NCI-H526 (cell line): ENCODE measurements around the gene SUGP1.
"Not testable (repeated sequence)": the region's sequence is repeated elsewhere in the genome, so short reads cannot be mapped to it uniquely, and the experiment has no call there.

ENCODE experiments used
- DNase-seq, 2 experiments: peaks; one replicate each; lab custom pipeline; 2025; lab: John Stamatoyannopoulos, UW

The SUGP1 gene

GRCh38 chr19:19262190-19263057, 57.9 kb downstream of the SUGP1 start:
- DNase-seq = no peak

GRCh38 chr19:19261350-19262189, 58.7 kb downstream of the SUGP1 start:
- DNase-seq = no peak

- no peak for DNase-seq
Observed at GRCh38 chr19:19260417-19261214, 59.7 kb downstream of the SUGP1 start.

- DNase-seq = peak; percentile 35 to 44
Observed at GRCh38 chr19:19259741-19260140, 60.6 kb downstream of the SUGP1 start.

GRCh38 chr19:19258589-19259338, 61.5 kb downstream of the SUGP1 start:
- no peak for DNase-seq

- no peak for DNase-seq
Observed at GRCh38 chr19:19257836-19258588, 62.3 kb downstream of the SUGP1 start.

- peak in 1 of 2 experiments; percentile 21 for DNase-seq
Observed at GRCh38 chr19:19257137-19257536, 63.2 kb downstream of the SUGP1 start.

GRCh38 chr19:19256072-19256969, 64.0 kb downstream of the SUGP1 start:
- DNase-seq = peak in 1 of 2 experiments; percentile 18

GRCh38 chr19:19253409-19253808, 66.9 kb downstream of the SUGP1 start:
- DNase-seq = not testable (repeated sequence)

GRCh38 chr19:19250196-19250801, 70.0 kb downstream of the SUGP1 start:
- DNase-seq = no peak

- DNase-seq = no peak
Observed at GRCh38 chr19:19240476-19240875, 79.8 kb downstream of the SUGP1 start.

- DNase-seq = no peak
Observed at GRCh38 chr19:19239675-19240074, 80.6 kb downstream of the SUGP1 start.

- no peak for DNase-seq
Observed at GRCh38 chr19:19238126-19238894, 82.0 kb downstream of the SUGP1 start.

GRCh38 chr19:19236173-19236572, 84.1 kb downstream of the SUGP1 start:
- no peak for DNase-seq

GRCh38 chr19:19234220-19234816, 86.0 kb downstream of the SUGP1 start:
- no peak for DNase-seq

- no peak for DNase-seq
Observed at GRCh38 chr19:19232261-19232721, 88.0 kb downstream of the SUGP1 start.

GRCh38 chr19:19230999-19231398, 89.3 kb downstream of the SUGP1 start:
- no peak for DNase-seq

GRCh38 chr19:19229701-19230100, 90.6 kb downstream of the SUGP1 start:
- no peak for DNase-seq
